ENCODE data around the gene RC3H1. TPM values are rescaled to one million over a fixed set of nuclear protein-coding genes. Genes with fewer than 3 reads are reported as not detected.

Gene RC3H1
- total and polyA plus RNA-seq, 2 experiments from 2014 or later, result 6.8 to 24.5 TPM

DNA sequence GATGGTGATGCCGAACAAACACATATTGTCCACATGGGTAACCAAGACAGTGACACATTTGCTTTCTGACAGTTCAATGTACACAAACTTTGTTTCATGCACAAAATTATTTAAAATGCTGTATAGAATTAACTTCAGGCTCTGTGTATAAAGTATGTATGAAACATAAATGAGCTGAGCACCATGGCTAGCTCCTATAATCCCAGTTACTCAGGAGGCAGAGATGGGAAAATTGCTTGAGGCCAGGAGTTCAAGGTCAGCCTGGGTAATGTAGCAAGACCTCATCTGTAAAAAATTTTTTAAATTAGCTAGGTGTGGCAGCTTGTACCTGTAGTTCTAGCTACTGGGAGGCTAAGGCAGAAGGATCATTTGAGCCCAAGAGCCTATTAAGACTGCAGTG is 19.2 kb upstream of the RC3H1 start (continued):
- TF ChIP-seq, protein P1, sequence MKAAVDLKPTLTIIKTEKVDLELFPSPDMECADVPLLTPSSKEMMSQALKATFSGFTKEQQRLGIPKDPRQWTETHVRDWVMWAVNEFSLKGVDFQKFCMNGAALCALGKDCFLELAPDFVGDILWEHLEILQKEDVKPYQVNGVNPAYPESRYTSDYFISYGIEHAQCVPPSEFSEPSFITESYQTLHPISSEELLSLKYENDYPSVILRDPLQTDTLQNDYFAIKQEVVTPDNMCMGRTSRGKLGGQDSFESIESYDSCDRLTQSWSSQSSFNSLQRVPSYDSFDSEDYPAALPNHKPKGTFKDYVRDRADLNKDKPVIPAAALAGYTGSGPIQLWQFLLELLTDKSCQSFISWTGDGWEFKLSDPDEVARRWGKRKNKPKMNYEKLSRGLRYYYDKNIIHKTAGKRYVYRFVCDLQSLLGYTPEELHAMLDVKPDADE (IDR thresholded peaks at IDR 0.05), result no peak

GRCh38 chr1:174040387-174040786 is 18.2 kb upstream of the RC3H1 start:
- H4K20me1 ChIP-seq (replicated peaks; ENCODE audit: insufficient read depth), result 0 out of 2 replicates have a peak, but pooled peaks cover 3% of the 10 kb centered on the region
- peaks cover 7% of the 10 kb centered on the region; the same call in 1 of the 2 replicates for H3K9me2 ChIP-seq (ENCODE audit: insufficient read depth)
- no peak for ATAC-seq
- no peaks in the 10 kb centered on the region for H3F3A ChIP-seq (replicated peaks; ENCODE audit: low read depth)
- no peak overlapping the region for H3K4me3 Mint-ChIP-seq
- H3K4me1 ChIP-seq (ENCODE audit: insufficient read depth), result no peaks in the 10 kb centered on the region
- TF ChIP-seq, protein P2, sequence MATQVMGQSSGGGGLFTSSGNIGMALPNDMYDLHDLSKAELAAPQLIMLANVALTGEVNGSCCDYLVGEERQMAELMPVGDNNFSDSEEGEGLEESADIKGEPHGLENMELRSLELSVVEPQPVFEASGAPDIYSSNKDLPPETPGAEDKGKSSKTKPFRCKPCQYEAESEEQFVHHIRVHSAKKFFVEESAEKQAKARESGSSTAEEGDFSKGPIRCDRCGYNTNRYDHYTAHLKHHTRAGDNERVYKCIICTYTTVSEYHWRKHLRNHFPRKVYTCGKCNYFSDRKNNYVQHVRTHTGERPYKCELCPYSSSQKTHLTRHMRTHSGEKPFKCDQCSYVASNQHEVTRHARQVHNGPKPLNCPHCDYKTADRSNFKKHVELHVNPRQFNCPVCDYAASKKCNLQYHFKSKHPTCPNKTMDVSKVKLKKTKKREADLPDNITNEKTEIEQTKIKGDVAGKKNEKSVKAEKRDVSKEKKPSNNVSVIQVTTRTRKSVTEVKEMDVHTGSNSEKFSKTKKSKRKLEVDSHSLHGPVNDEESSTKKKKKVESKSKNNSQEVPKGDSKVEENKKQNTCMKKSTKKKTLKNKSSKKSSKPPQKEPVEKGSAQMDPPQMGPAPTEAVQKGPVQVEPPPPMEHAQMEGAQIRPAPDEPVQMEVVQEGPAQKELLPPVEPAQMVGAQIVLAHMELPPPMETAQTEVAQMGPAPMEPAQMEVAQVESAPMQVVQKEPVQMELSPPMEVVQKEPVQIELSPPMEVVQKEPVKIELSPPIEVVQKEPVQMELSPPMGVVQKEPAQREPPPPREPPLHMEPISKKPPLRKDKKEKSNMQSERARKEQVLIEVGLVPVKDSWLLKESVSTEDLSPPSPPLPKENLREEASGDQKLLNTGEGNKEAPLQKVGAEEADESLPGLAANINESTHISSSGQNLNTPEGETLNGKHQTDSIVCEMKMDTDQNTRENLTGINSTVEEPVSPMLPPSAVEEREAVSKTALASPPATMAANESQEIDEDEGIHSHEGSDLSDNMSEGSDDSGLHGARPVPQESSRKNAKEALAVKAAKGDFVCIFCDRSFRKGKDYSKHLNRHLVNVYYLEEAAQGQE (IDR thresholded peaks at IDR 0.05; ENCODE audit: unreplicated experiment), result no peak
- TF ChIP-seq STAT1 (IDR thresholded peaks at IDR 0.05; ENCODE audit: unreplicated experiment) (no peak), EZH2phosphoT487 (IDR thresholded peaks at IDR 0.05; ENCODE audit: unreplicated experiment) (no peak), JUNB (IDR thresholded peaks at IDR 0.05; ENCODE audit: unreplicated experiment) (no peak), ZNF331 (CRISPR knock-in tag; IDR thresholded peaks at IDR 0.05; ENCODE audit: low read depth) (no peak), POLR2AphosphoS5 (IDR thresholded peaks at IDR 0.05; ENCODE audit: low read depth) (no peak), CTCF (conservative IDR thresholded peaks at IDR 0.05; ENCODE audit: low read depth in 2 of 2) (no peak)
- TF ChIP-seq, protein P3, sequence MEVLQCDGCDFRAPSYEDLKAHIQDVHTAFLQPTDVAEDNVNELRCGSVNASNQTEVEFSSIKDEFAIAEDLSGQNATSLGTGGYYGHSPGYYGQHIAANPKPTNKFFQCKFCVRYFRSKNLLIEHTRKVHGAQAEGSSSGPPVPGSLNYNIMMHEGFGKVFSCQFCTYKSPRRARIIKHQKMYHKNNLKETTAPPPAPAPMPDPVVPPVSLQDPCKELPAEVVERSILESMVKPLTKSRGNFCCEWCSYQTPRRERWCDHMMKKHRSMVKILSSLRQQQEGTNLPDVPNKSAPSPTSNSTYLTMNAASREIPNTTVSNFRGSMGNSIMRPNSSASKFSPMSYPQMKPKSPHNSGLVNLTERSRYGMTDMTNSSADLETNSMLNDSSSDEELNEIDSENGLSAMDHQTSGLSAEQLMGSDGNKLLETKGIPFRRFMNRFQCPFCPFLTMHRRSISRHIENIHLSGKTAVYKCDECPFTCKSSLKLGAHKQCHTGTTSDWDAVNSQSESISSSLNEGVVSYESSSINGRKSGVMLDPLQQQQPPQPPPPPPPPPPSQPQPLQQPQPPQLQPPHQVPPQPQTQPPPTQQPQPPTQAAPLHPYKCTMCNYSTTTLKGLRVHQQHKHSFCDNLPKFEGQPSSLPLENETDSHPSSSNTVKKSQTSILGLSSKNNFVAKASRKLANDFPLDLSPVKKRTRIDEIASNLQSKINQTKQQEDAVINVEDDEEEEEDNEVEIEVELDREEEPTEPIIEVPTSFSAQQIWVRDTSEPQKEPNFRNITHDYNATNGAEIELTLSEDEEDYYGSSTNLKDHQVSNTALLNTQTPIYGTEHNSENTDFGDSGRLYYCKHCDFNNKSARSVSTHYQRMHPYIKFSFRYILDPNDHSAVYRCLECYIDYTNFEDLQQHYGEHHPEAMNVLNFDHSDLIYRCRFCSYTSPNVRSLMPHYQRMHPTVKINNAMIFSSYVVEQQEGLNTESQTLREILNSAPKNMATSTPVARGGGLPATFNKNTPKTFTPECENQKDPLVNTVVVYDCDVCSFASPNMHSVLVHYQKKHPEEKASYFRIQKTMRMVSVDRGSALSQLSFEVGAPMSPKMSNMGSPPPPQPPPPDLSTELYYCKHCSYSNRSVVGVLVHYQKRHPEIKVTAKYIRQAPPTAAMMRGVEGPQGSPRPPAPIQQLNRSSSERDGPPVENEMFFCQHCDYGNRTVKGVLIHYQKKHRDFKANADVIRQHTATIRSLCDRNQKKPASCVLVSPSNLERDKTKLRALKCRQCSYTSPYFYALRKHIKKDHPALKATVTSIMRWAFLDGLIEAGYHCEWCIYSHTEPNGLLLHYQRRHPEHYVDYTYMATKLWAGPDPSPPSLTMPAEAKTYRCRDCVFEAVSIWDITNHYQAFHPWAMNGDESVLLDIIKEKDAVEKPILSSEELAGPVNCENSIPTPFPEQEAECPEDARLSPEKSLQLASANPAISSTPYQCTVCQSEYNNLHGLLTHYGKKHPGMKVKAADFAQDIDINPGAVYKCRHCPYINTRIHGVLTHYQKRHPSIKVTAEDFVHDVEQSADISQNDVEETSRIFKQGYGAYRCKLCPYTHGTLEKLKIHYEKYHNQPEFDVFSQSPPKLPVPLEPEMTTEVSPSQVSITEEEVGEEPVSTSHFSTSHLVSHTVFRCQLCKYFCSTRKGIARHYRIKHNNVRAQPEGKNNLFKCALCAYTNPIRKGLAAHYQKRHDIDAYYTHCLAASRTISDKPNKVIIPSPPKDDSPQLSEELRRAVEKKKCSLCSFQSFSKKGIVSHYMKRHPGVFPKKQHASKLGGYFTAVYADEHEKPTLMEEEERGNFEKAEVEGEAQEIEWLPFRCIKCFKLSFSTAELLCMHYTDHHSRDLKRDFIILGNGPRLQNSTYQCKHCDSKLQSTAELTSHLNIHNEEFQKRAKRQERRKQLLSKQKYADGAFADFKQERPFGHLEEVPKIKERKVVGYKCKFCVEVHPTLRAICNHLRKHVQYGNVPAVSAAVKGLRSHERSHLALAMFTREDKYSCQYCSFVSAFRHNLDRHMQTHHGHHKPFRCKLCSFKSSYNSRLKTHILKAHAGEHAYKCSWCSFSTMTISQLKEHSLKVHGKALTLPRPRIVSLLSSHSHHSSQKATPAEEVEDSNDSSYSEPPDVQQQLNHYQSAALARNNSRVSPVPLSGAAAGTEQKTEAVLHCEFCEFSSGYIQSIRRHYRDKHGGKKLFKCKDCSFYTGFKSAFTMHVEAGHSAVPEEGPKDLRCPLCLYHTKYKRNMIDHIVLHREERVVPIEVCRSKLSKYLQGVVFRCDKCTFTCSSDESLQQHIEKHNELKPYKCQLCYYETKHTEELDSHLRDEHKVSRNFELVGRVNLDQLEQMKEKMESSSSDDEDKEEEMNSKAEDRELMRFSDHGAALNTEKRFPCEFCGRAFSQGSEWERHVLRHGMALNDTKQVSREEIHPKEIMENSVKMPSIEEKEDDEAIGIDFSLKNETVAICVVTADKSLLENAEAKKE (CRISPR knock-in tag; IDR thresholded peaks at IDR 0.05), result no peak
- no peak overlapping the region for H3K4me2 ChIP-seq
- DNase-seq (ENCODE audit: low spot score), result no peak
- H3K27me3 Mint-ChIP-seq (ENCODE audit: insufficient read depth, low read depth, poor library complexity), result peaks cover 4% of the 10 kb centered on the region
- H2AFZ ChIP-seq, result no peak overlapping the region
- H3K9me3 Mint-ChIP-seq, result no peaks in the 10 kb centered on the region
- H3K79me2 ChIP-seq (replicated peaks; ENCODE audit: insufficient read depth), result no peaks in the 10 kb centered on the region
- no peak overlapping the region for H3K27ac ChIP-seq (ENCODE audit: low read depth)
- H3K27me3 ChIP-seq (ENCODE audit: insufficient read depth), result no peaks in the 10 kb centered on the region
- H3K36me3 ChIP-seq (ENCODE audit: insufficient read depth), result no peaks in the 10 kb centered on the region
- no peaks in the 10 kb centered on the region for H3K36me3 Mint-ChIP-seq (ENCODE audit: low read depth)
- no peak overlapping the region for H3K4me3 ChIP-seq
- H3K27ac Mint-ChIP-seq, result no peak overlapping the region
- no peaks in the 10 kb centered on the region for H3K4me1 Mint-ChIP-seq

All from GM23338 (cell line).